ENCODE data around the gene COL12A1.

- TF ChIP-seq BCL11A (IDR thresholded peaks at IDR 0.05; ENCODE audit: low read depth, low read length) (no peak), CHD4 (IDR thresholded peaks at IDR 0.05) (no peak), SP1 (IDR thresholded peaks at IDR 0.05; ENCODE audit: low read depth, low read length) (no peak), ESRRA (IDR thresholded peaks at IDR 0.05; ENCODE audit: low read length) (no peak), CTCF (IDR thresholded peaks at IDR 0.05 in 2 of 3, conservative IDR thresholded peaks at IDR 0.05 in 1 of 3; ENCODE audit: control insufficient read depth in 2 of 3, extremely low read depth in 1 of 3, insufficient read depth in 1 of 3, low read depth in 3 of 3, low read length in 3 of 3) (no peak), POLR2A (IDR thresholded peaks at IDR 0.05; ENCODE audit: low read depth, low read length) (no peak), TCF7 (IDR thresholded peaks at IDR 0.05; ENCODE audit: borderline replicate concordance) (no peak), USF2 (IDR thresholded peaks at IDR 0.05; ENCODE audit: borderline replicate concordance, low read depth, low read length) (no peak), MAX (IDR thresholded peaks at IDR 0.05; ENCODE audit: low read depth, low read length) (no peak)
These were observed 56.6 kb downstream of the COL12A1 start for GRCh38 chr6:75149240-75149639.
